Lung (tissue), 16 donors: Measurements from ENCODE around the gene ZNF804B. TPM values are rescaled to one million over a fixed set of nuclear protein-coding genes. Genes with fewer than 3 reads are reported as not detected.

Experiments
- ATAC-seq: fragments of 200-7000 bp; cut with Tn5 transposase; one replicate; pipeline ENCODE4 v1.9.1; 2020; ENCODE audit warnings: moderate number of reproducible peaks; ENCODE audit not compliant: insufficient read depth, low FRiP score
- DNase-seq, 3 donors: peaks; one replicate each; pipeline ENCODE4 v3.0.0-alpha.2; 2013 to 2017
- H3K27ac ChIP-seq, 2 donors: one replicate each; pipeline ENCODE4 v1.5.1; 2013; ENCODE audit warnings: mild to moderate bottlenecking in 2 of 2, moderate library complexity in 2 of 2, control low read depth in 1 of 2, inconsistent platforms in 1 of 2, low read depth in 1 of 2, low read length in 1 of 2
- H3K27me3 ChIP-seq, 3 donors: one replicate each; pipeline ENCODE4 v1.5.1; 2013; ENCODE audit warnings: low read length in 2 of 3; ENCODE audit not compliant: control insufficient read depth in 3 of 3, insufficient read depth in 3 of 3
- H3K36me3 ChIP-seq, 4 donors: one replicate each; pipeline ENCODE4 v1.5.1; 2013; ENCODE audit warnings: low read length in 4 of 4, mild to moderate bottlenecking in 1 of 4, moderate library complexity in 1 of 4; ENCODE audit not compliant: control insufficient read depth in 4 of 4, insufficient read depth in 4 of 4
- H3K4me1 ChIP-seq, 5 donors: one replicate each; pipeline ENCODE4 v1.5.1; 2013; ENCODE audit warnings: low read length in 5 of 5, mild to moderate bottlenecking in 2 of 5, moderate library complexity in 1 of 5; ENCODE audit not compliant: control insufficient read depth in 5 of 5, insufficient read depth in 5 of 5
- H3K4me3 ChIP-seq: one replicate; pipeline ENCODE4 v1.5.1; 2013; ENCODE audit warnings: mild to moderate bottlenecking, control low read depth, moderate library complexity
- H3K9ac ChIP-seq, 2 donors: one replicate each; pipeline ENCODE4 v1.5.1; 2013; ENCODE audit warnings: low read length in 2 of 2, control low read depth in 1 of 2; ENCODE audit not compliant: insufficient read depth in 1 of 2
- H3K9me3 ChIP-seq, 4 donors: one replicate each; pipeline ENCODE4 v1.5.1; 2013; ENCODE audit warnings: low read length in 3 of 4, mild to moderate bottlenecking in 1 of 4, moderate library complexity in 1 of 4; ENCODE audit not compliant: control insufficient read depth in 4 of 4, insufficient read depth in 3 of 4
- WGBS, 2 donors: extraction: QIAGEN DNeasy Blood & Tissue Kit; methylation state at CpG; one replicate each; pipeline ENCODE4 v1.1.7; 2013; 5-methylcytosine and 5-hydroxymethylcytosine counted together
- long read RNA-seq, 5 donors: transcript quantifications; one replicate each; lab custom pipeline, GENCODE V29; 2026
- polyA plus RNA-seq, 2 donors: library from polyadenylated mRNA; stranded (reverse); fragments of 200-250 nt; gene quantifications; one replicate each; pipeline ENCODE4 v1.2.1, GENCODE V29; 2013
- total RNA-seq, 2 donors: library from RNA; depleted of rRNA in 1 of 2; stranded (reverse); fragments of >200 nt in 1 of 2; gene quantifications; one replicate each; pipeline ENCODE4 v1.2.1, GENCODE V29; 2014 to 2021
- TF ChIP-seq, protein P1 (sequence below): IDR thresholded peaks from 2 replicates; pipeline ENCODE4 v1.5.1; 2012; ENCODE audit warnings: mild to moderate bottlenecking; ENCODE audit errors: control extremely low read depth, extremely low read depth
- donor health status: control.
- donor health status: control.
- donor health status: Bipolar disorder and iron deficiency.
- donor health status: healthy.
- donor health status: DM: yes; HTN: yes; CAD: no.

Gene ZNF804B
- not detected for total RNA-seq
- polyA plus RNA-seq, result not detected
- long read RNA-seq, donor 1, result 0 reads
- long read RNA-seq, donor 2, result 0 reads
- long read RNA-seq, donor 3, result 0 reads
- long read RNA-seq, donor 4, result 0 reads
- long read RNA-seq, donor 5, result 0 reads

DNA sequence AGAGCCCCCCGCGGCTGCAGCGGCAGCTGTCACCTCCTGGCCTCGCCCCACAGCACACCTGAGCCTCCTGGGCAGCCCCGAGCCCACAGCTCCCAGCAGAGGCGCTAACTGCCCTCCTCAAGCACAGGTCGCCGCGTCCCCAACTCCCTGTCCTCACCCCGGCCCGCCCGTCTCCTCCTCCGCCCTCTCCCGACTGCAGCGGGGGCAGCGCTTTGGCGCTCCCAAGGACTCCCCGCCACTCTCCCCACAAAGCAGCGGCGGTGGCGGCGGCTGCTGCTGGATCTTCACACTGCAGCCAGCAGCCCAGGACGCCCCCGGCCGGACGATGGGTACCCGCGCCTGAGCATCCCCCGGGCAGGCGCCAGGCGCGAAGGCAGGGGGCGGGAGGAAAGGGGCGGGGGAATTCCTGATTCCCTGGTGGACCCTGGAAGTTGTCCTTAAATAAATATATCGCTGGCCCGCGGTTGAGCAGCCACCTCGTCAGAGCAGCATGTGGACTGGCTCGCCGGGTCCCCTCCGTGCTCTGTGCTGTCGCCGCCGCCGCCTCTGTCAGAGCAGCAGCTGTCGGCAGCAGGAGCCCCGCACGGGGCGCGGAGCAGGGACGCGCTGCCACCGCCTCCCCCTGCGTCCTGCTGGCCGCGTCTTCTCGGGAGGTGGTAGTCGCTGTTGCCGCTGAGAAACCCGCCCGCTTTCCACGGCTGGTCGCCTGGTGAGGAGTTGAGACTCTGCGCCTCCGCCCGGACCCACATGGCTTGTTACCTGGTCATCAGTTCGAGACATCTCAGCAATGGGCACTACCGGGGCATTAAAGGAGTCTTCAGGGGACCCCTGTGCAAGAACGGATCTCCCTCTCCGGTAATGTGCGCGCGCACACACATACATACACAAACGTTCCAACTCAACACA lies at the start of gene ZNF804B:
Gene ZNF804B, plus strand, starts transcription at position 471 of the 906 bp plus-strand sequence. Its CDS starts 277 bp downstream, at position 748.
- no peak within 1 kb of the TSS for H3K4me3 ChIP-seq
- no peak within 1 kb of the TSS for H3K9ac ChIP-seq
- H3K36me3 ChIP-seq, result no peaks in the 10 kb centered on the region
- peaks cover 0 to 3% (median 0%) of the 10 kb centered on the region in 4 donors for H3K9me3 ChIP-seq
- TF ChIP-seq, protein P1, sequence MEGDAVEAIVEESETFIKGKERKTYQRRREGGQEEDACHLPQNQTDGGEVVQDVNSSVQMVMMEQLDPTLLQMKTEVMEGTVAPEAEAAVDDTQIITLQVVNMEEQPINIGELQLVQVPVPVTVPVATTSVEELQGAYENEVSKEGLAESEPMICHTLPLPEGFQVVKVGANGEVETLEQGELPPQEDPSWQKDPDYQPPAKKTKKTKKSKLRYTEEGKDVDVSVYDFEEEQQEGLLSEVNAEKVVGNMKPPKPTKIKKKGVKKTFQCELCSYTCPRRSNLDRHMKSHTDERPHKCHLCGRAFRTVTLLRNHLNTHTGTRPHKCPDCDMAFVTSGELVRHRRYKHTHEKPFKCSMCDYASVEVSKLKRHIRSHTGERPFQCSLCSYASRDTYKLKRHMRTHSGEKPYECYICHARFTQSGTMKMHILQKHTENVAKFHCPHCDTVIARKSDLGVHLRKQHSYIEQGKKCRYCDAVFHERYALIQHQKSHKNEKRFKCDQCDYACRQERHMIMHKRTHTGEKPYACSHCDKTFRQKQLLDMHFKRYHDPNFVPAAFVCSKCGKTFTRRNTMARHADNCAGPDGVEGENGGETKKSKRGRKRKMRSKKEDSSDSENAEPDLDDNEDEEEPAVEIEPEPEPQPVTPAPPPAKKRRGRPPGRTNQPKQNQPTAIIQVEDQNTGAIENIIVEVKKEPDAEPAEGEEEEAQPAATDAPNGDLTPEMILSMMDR, result no peak
- ATAC-seq, result peak; percentile 38
- H3K4me1 ChIP-seq, result peaks cover 0 to 8% (median 7%) of the 10 kb centered on the region in 5 donors
- no peak within 1 kb of the TSS for H3K27ac ChIP-seq
- 2 to 3% methylated on average over 67 to 74 of the region's 74 CpGs for WGBS, 2 donors
- DNase-seq, result peak; percentile 28 to 57 (median 31)
- H3K27me3 ChIP-seq, result peaks cover 4 to 41% (median 40%) of the 10 kb centered on the region in 3 donors

DNA sequence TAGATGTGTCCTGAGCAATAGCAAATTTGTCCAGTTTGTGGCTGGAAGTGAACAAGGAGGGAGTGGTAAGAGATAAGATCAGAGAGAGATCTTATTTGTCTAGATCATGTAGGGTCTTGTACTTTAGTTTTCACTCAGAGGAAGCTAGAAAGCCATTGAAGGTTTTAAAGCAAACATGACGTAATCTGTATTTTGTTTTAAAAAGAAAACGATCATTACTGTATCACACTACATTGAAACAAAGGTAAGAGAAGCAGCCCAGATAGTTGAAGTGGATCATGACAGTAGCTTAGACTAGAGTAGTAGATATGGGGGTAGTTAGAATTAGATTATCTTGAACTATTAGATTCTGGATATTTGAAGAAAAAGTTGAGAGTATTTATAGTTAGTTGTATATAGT lies 23.6 kb upstream of the ZNF804B start:
- ATAC-seq (no peak), DNase-seq (no peak)
- TF ChIP-seq, protein P1, result no peak
- Histone ChIP-seq H3K27me3 (no peaks in the 10 kb centered on the region), H3K4me1 (no peaks in the 10 kb centered on the region), H3K36me3 (no peaks in the 10 kb centered on the region), H3K9ac (no peak overlapping the region), H3K27ac (no peak overlapping the region), H3K4me3 (no peak overlapping the region), H3K9me3 (no peaks in the 10 kb centered on the region)
- WGBS, 2 donors, result 61 to 74% methylated on average over 2 of the region's 2 CpGs

DNA sequence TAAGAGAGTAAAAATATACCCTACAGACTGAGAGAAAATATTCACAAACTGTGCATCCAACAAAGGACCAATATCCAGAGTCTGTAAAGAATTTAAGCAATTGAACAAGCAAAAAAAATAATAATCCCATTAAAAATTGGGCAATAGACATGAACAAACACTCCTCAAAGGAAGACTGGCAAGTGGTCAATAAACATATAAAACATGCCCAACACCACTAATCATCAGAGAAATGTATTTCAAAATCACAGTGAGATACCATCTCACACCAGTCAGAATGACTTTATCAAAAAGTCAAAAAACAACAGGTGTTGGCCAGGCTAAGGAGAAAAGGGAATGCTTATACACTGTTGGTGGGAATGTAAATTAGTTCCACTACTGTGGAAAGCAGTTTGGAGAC lies 21.9 kb upstream of the ZNF804B start:
- no peaks in the 10 kb centered on the region for H3K4me1 ChIP-seq
- no peaks in the 10 kb centered on the region for H3K9me3 ChIP-seq
- no peaks in the 10 kb centered on the region for H3K36me3 ChIP-seq
- TF ChIP-seq, protein P1, result no peak
- H3K27me3 ChIP-seq, result no peaks in the 10 kb centered on the region
- DNase-seq (no peak), ATAC-seq (no peak)
- no peak overlapping the region for H3K27ac ChIP-seq
- H3K9ac ChIP-seq, result no peak overlapping the region
- H3K4me3 ChIP-seq, result no peak overlapping the region
